DMS 273 treated with DMSO at 0.1 percent for 48 hours (cell line): ENCODE results near the gene BCL7A.
"Not testable (repeated sequence)": the region's sequence is repeated elsewhere in the genome, so short reads cannot be mapped to it uniquely, and the experiment has no call there.

ENCODE experiments used
- DNase-seq: peaks from one replicate; lab custom pipeline; 2025; lab: John Stamatoyannopoulos, UW

The BCL7A gene

GRCh38 chr12:122021822-122022392 lies at the start of gene BCL7A:
TSS of gene BCL7A (plus strand) at chr12:122021884. CDS start at chr12:122022092, 208 bp downstream.
- DNase-seq: no peak

DNA sequence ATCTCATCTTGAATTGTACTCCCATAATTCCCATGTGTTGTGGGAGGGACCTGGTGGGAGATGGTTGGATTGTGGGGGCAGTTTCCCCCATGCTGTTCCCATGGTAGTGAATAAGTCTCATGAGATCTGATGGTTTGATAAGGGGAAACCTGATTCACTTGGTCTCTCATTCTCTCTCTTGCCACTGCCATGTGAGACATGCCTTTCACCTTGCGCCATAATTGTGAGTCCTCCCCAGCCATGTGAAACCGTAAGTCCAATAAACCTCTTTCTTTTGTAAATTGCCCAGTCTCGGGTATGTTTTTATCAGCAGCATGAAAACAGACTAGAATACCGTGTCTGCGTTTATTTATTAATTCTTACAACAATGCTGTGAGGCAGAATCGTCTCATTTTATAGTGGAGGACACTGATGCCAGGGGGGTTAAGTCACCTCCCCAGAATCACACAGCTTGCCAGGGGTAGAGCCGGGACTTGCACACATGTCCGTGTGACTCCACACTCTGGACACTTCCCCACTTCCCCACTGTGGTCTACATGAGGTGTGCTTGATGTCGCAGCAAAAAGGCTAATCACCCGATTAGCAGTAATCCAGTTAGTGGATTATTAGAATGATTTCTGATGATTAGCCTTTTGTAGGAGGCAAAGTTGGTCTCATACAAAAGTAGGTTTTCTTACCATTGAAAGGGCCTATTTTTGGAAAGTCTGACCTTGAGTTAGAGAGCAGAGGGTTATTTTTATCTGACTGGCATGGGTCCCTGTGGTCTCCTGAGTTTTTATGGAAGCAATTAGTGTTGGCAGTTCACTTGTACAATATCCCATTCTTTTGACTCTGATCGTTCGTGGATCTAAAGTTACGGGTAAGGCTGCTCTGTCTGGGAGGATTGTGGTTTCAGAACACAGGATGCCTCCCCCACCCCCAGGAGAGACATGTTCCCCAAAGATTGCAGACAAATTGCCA lies 47.4 kb upstream of the BCL7A start:
- no peak for DNase-seq

DNA sequence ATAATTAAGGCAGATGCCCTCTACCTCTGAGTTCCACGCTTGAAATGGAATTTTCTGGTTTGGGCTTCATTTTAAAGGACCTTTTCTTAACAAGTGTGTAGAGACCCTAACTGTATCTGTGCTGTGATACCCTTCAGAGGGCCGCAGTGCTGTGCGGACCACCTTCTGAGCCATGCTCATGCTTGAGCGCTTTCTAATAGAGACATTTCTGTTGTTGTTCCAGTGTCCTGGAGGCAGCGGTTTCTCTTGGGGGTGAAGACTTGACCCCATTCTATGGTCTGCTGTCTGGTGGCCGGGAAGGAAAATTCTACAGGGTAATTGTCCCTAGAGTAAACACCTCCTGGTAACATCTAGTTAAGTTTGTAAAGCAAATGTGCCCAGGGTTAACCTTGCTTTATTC lies 46.7 kb upstream of the BCL7A start:
- no peak for DNase-seq

GRCh38 chr12:121976950-121977349 lies 44.7 kb upstream of the BCL7A start:
- DNase-seq: no peak

DNA sequence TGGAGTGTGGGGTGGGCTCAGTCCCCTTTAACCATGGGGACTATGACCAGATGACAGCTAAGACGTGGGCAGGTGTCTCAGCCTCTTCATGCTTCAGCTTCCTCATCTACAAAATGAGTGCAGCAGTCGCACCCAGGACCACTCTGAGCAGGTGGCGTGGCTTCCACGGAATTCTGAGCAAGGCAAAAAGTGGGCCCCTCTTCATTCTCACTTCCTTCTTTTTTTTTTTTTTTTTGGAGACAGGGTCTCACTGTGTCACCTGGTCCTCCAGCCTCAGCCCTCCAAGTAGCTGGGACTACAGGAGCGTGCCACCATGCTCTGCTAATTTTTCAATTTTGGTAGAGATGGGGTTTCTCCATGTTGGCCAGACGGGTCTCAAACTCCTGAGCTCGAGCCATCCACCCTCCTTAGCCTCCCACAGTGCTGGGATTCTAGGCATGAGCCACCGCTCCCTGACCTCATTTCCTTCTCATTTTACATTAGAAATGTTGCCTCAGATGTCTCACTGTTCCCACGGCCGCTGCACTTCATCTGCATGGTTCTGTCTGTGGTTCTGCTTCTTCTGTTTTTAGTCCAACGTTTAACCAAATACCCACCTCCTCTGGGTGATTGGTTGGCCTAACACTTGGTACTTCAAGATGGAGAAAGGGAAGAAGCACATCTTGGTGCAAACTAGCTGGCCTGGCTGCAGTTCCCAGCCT lies 41.3 kb upstream of the BCL7A start:
- DNase-seq: no peak

DNA sequence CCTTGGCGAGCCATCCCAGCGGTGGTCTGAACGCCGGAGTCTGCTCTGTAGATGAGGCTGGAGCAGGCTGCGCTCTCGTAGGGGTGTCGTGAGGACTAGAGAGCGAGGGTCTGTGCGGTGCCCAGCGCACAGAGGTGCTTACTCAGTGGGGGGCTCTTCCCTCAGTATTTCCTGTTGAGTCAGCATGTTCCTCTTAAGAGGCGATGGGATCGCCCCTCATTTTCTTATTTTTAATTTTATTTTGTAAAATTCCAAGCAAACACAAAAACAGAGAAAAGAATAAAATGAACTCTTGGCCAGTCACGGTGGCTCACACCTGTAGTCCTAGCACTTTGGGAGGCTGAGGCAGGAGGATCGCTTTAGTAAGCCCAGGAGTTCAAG lies 40.8 kb upstream of the BCL7A start:
- no peak for DNase-seq

GRCh38 chr12:121981456-121981855 lies 40.2 kb upstream of the BCL7A start:
- no peak for DNase-seq

GRCh38 chr12:121982950-121983349 lies 38.7 kb upstream of the BCL7A start:
- DNase-seq: no peak

GRCh38 chr12:121983536-121984210 lies 38.0 kb upstream of the BCL7A start:
- no peak for DNase-seq

DNA sequence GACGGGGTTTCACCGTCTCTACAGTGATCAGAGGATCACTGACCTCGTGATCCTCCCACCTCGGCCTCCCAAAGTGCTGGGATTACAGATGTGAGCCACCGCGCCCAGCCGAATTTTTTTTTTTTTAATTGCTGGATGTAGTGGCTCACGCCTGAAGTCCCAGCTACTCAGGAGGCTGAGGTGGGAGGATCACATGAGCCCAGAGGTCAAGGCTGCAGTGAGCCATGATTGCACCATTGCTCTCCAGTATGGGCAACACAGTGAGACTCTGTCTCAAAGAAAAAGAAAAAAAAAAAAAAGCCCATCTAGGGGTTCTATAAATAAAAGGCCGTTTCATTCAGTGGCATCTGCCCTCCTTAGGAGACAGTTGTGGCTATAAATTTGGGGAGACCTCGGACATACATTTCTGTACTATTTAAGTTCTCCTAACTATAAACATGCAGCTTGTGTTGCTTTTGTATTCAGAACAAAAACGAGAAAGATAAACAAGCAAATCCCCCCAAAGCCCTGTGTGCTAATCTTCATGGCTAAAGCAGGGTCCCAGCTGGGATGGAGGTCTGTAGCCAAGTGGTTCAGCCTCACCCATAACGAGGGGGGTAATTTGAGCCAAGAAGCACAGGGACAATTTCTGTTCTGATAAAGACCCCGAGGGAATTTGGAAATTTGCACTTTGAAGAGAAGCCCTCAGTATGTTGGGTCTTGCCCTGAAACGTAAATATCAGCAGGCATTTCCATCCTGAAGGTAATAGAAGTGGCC lies 35.0 kb upstream of the BCL7A start:
- no peak for DNase-seq

GRCh38 chr12:121988519-121988918 lies 33.2 kb upstream of the BCL7A start:
- DNase-seq: not testable (repeated sequence)

DNA sequence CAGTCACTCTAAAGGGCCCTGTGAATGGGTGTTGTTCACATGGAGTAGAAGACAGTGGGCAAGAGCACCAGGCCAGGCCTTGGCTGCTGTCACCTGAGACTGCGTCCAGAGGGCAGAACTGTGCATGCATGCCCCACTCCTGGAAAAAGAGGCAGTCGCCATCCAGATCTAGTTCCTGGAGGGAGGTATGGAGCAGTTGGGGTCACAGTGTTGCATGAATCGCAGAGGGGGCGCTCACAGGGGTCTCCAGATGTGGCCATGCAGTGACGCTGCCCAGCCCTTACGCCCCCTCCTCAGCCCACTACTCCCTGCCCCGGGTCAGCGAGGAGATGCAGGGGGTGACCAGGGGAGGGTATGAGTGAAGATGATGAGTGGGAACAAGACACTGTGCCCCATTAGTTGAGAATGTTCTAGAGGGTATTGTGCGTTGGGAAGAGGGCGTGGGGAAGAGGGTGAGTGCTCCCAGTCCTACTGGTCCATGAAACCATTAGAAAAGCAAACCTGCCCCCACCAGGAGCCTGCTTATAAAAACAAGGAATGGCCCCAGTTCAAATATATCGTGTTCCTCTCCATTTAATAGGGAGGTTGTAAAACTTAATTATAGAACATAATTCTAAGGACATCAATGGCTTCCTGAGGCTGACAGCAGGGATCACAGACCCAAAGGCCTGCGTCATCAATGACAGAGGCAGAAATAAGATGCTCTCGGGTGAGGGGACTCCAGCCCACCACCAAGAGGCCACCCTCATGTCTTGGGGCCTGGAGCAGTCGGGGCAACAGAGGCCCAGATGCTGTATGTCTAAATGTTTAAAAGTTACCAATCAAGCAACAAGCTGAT lies 32.2 kb upstream of the BCL7A start:
- DNase-seq: no peak

- no peak for DNase-seq
Measured at GRCh38 chr12:121990114-121990647, 31.5 kb upstream of the BCL7A start.

- no peak for DNase-seq
Measured at GRCh38 chr12:121990692-121991603, 30.7 kb upstream of the BCL7A start.

GRCh38 chr12:121992059-121992879 lies 29.4 kb upstream of the BCL7A start:
- no peak for DNase-seq

GRCh38 chr12:121996050-121996944 lies 25.4 kb upstream of the BCL7A start:
- DNase-seq: no peak

DNA sequence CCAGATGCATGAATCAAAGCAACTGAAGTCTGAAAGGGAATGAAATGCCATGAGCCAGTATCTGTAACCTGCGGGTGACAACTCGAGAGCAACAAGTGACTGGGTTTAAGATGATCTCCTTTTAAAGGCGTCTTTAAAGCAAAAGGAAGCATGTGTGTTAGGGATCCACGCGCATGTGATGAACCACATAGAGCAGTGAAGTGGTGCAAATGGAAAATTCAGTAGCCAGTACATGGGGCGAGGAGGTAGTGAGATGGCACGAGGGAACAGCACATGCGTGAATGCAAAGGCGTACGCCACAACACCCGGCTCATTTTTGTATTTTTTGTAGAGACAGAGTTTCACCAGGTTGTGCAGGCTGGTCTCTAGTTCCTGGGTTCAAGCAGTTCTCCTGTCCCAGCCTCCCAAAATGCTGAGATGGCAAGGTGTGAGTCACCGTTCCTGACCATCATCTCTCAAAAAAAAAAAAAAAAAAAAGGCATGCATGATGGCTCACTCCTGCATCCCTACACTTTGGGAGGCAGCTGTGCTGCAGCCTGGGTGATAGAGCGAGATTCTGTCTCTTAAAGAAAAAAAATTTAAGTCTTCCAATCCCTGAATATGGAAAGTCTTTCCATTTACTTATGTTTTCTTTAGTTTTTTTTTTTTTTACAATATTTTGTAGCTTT lies 24.6 kb upstream of the BCL7A start:
- no peak for DNase-seq
